Liver (tissue), 9 donors: ENCODE data around the gene MFSD2B. TPM values are rescaled to one million over a fixed set of nuclear protein-coding genes. Genes with fewer than 3 reads are reported as not detected.

ENCODE experiments used
- DNase-seq: peaks from one replicate; pipeline ENCODE4 v3.0.0-alpha.2; 2017; ENCODE audit warnings: low spot score
- H3K27ac ChIP-seq, 2 donors: one replicate each; pipeline ENCODE4 v1.7.0; 2013; ENCODE audit warnings: inconsistent platforms in 2 of 2, low read length in 2 of 2, control low read depth in 1 of 2, low read depth in 1 of 2, mild to moderate bottlenecking in 1 of 2
- H3K27me3 ChIP-seq, 4 donors: one replicate each; pipeline versions ENCODE4 v1.6.1 to v1.7.0; 2013; ENCODE audit warnings: low read length in 3 of 4, inconsistent platforms in 1 of 4, mild to moderate bottlenecking in 1 of 4, moderate library complexity in 1 of 4; ENCODE audit not compliant: control insufficient read depth in 4 of 4, insufficient read depth in 4 of 4
- H3K36me3 ChIP-seq, 4 donors: one replicate each; pipeline versions ENCODE4 v1.6.1 to v1.7.0; 2013; ENCODE audit warnings: low read length in 3 of 4, mild to moderate bottlenecking in 3 of 4, low read depth in 1 of 4, moderate library complexity in 1 of 4; ENCODE audit not compliant: control insufficient read depth in 4 of 4, insufficient read depth in 3 of 4
- H3K4me1 ChIP-seq, 4 donors: one replicate each; pipeline versions ENCODE4 v1.6.1 to v1.7.0; 2013; ENCODE audit warnings: low read length in 3 of 4, mild to moderate bottlenecking in 3 of 4, moderate library complexity in 1 of 4; ENCODE audit not compliant: control insufficient read depth in 4 of 4, insufficient read depth in 4 of 4
- H3K4me3 ChIP-seq, 3 donors: one replicate each; pipeline versions ENCODE4 v1.6.1 to v1.7.0; 2013; ENCODE audit warnings: low read length in 3 of 3, control low read depth in 1 of 3, low read depth in 1 of 3, mild to moderate bottlenecking in 1 of 3
- H3K9ac ChIP-seq, 2 donors: one replicate each; pipeline ENCODE4 v1.7.0; 2013; ENCODE audit warnings: low read length in 2 of 2, mild to moderate bottlenecking in 2 of 2, moderate library complexity in 2 of 2, control low read depth in 1 of 2, low read depth in 1 of 2
- H3K9me3 ChIP-seq, 4 donors: one replicate each; pipeline versions ENCODE4 v1.6.1 to v1.7.0; 2013; ENCODE audit warnings: low read length in 3 of 4; ENCODE audit not compliant: control insufficient read depth in 4 of 4
- EGR1 ChIP-seq, 2 donors: IDR thresholded peaks; 2 replicates each; pipeline ENCODE4 v1.6.1; 2016 to 2018; ENCODE audit warnings: antibody characterized with exemption in 2 of 2, low read depth in 2 of 2
- FOXA1 ChIP-seq: IDR thresholded peaks from 2 replicates; pipeline ENCODE4 v1.6.1; 2016; ENCODE audit warnings: antibody characterized with exemption
- FOXA2 ChIP-seq: IDR thresholded peaks from 2 replicates; pipeline ENCODE4 v1.6.1; 2016; ENCODE audit warnings: antibody characterized with exemption
- GABPA ChIP-seq, 2 donors: IDR thresholded peaks in 1 of 2; conservative IDR thresholded peaks in 1 of 2; 2 replicates each; pipeline ENCODE4 v1.6.1; 2016; ENCODE audit warnings: antibody characterized with exemption in 2 of 2, mild to moderate bottlenecking in 1 of 2, moderate library complexity in 1 of 2
- HNF4A ChIP-seq, 2 donors: conservative IDR thresholded peaks; 2 replicates each; pipeline ENCODE4 v1.6.1; 2016; ENCODE audit warnings: antibody characterized with exemption in 2 of 2, mild to moderate bottlenecking in 2 of 2
- JUND ChIP-seq, 2 donors: IDR thresholded peaks; 2 replicates each; pipeline ENCODE4 v1.6.1; 2016; ENCODE audit warnings: antibody characterized with exemption in 2 of 2
- NR2F2 ChIP-seq: IDR thresholded peaks from 2 replicates; pipeline ENCODE4 v1.6.1; 2016; ENCODE audit warnings: antibody characterized with exemption
- RAD21 ChIP-seq, 2 donors: IDR thresholded peaks; 2 replicates each; pipeline ENCODE4 v1.6.1; 2016; ENCODE audit warnings: antibody characterized with exemption in 2 of 2, mild to moderate bottlenecking in 2 of 2
- RXRA ChIP-seq, 2 donors: IDR thresholded peaks; 2 replicates each; pipeline ENCODE4 v1.6.1; 2017 to 2018; ENCODE audit warnings: antibody characterized with exemption in 2 of 2, mild to moderate bottlenecking in 1 of 2
- SP1 ChIP-seq: IDR thresholded peaks from 2 replicates; pipeline ENCODE4 v1.6.1; 2018; ENCODE audit warnings: antibody characterized with exemption, mild to moderate bottlenecking
- TAF1 ChIP-seq: conservative IDR thresholded peaks from 2 replicates; pipeline ENCODE4 v1.6.1; 2016; ENCODE audit warnings: antibody characterized with exemption, mild to moderate bottlenecking
- YY1 ChIP-seq: IDR thresholded peaks from 2 replicates; pipeline ENCODE4 v1.6.1; 2016; ENCODE audit warnings: antibody characterized with exemption, mild to moderate bottlenecking
- WGBS: extraction: QIAGEN DNeasy Blood & Tissue Kit; methylation state at CpG from one replicate; pipeline ENCODE4 v1.1.7; 2013; 5-methylcytosine and 5-hydroxymethylcytosine counted together
- polyA plus RNA-seq, 2 donors: library from polyadenylated mRNA; stranded (reverse) in 1 of 2; unstranded in 1 of 2; fragments of 200-250 nt in 1 of 2; fragments of >200 nt in 1 of 2; fragmentation: Nextera tagmentation in 1 of 2; extraction: Ambion mirVana in 1 of 2; gene quantifications; one replicate each; pipeline versions ENCODE4 v1.2.1 to v1.2.3, GENCODE V29; 2013 to 2015
- total RNA-seq, 2 donors: library from RNA; depleted of rRNA; stranded (reverse); fragments of >200 nt; gene quantifications; one replicate each; pipeline ENCODE4 v1.2.3, GENCODE V29; 2014
- TF ChIP-seq, protein P1 (sequence below): IDR thresholded peaks from 2 replicates; pipeline ENCODE4 v1.6.1; 2016; ENCODE audit warnings: antibody characterized with exemption
- TF ChIP-seq, protein P2 (sequence below): fragments of 150-350 bp; IDR thresholded peaks from 2 replicates; pipeline ENCODE4 v1.5.1; 2017; ENCODE audit warnings: improper control_type of control experiment, low read depth, low read length; ENCODE audit not compliant: missing input control
- TF ChIP-seq, protein P3 (sequence below): IDR thresholded peaks from 2 replicates; pipeline ENCODE4 v1.6.1; 2016; ENCODE audit warnings: antibody characterized with exemption
- TF ChIP-seq, protein P4 (sequence below): IDR thresholded peaks from 2 replicates; pipeline ENCODE4 v1.6.1; 2016; ENCODE audit warnings: antibody characterized with exemption, mild to moderate bottlenecking
- TF ChIP-seq, protein P5 (sequence below): IDR thresholded peaks from 2 replicates; pipeline ENCODE4 v1.6.1; 2016; ENCODE audit warnings: antibody characterized with exemption
- donor health status: healthy.
- donor health status: healthy.
- donor health status: healthy.
- donor health status: healthy.
- donor health status: healthy.

MFSD2B gene
- total and polyA plus RNA-seq, 4 donors, result 0.02 to 26.1 (median 0.22) TPM

DNA sequence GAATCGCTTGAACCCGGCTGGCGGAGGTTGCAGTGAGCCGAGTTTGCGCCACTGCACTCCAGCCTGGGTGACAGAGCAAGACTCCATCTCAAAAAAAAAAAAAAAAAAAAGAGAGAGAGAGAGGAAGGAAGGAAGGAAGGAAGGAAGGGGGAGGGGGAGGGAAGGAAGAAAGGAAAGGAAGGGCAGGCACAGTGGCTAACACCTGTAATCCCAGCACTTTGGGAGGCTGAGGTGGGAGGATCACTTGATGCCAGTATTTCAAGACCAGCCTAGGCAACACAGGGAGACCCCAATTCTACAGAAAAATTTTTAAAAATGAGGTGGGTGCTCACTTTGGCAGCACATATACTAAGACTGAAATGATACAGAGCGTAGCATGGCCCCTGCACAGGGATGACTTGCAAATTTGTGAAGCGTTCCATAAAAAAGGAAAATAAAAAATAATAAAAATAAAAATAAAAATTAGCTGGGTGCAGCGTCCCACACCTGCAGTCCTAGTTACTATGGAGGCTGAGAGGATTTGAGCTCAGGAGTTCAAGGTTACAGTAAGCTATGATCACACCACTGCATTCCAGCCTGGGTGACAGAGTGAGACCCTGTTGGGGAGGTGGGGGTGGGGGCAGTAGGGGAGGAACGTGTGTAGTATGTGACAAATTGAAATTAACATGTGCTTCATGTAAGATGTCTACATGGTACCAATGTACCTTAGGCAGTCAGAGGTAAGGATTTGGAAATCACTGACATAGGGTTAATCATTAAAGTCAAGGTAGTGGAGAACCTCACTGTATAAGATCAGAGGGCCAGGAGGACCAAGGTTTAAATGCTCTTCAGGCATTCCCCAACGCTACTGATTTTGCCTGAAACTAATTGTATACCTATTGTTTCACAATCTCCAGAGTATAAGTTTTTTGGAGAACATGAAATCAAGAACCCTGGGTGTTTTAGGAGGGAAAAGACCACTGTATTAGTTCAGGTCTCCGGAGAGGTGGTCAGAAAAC, 35.9 kb downstream of the MFSD2B start:
- WGBS, result 73% methylated on average over 11 of the region's 11 CpGs
- Histone ChIP-seq H3K9me3 (no peaks in the 10 kb centered on the region), H3K27ac (no peak overlapping the region), H3K36me3 (no peaks in the 10 kb centered on the region), H3K9ac (peak overlapping the region in 1 of 2 donors; percentile 30), H3K4me1 (peaks cover 3 to 28% (median 16%) of the 10 kb centered on the region in 4 donors), H3K4me3 (peak overlapping the region in 1 of 3 donors; percentile 80), H3K27me3 (no peaks in the 10 kb centered on the region)
- TF ChIP-seq NR2F2, result no peak
- peak; percentile 25 to 28 for TF ChIP-seq HNF4A (conservative IDR thresholded peaks at IDR 0.05)
- peak; percentile 10 for TF ChIP-seq SP1
- DNase-seq, result no peak

DNA sequence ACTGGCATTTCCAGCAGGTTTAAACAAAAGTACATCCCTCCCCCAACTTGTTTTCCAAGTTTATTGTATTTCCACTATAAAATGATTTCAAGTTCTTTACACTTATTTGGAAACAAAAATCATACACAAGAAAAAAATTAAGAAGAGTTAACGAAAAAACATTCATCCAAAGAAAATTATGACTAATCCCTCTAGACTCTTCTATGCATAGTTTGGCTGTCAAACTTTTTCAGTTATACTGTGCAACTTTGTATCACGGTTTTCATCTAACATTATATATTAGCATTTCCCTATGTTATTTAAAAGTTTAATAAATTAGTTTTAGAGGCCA, 36.7 kb downstream of the MFSD2B start:
- H3K9me3 ChIP-seq, result no peaks in the 10 kb centered on the region
- TF ChIP-seq NR2F2 (no peak), FOXA2 (no peak), GABPA (IDR thresholded peaks at IDR 0.05 in 1 of 2, conservative IDR thresholded peaks at IDR 0.05 in 1 of 2) (no peak), EGR1 (IDR thresholded peaks at IDR 0.05; ENCODE audit: low read depth in 2 of 2) (no peak), FOXA1 (no peak), HNF4A (conservative IDR thresholded peaks at IDR 0.05) (no peak), SP1 (no peak), RXRA (IDR thresholded peaks at IDR 0.05) (no peak), TAF1 (no peak), JUND (IDR thresholded peaks at IDR 0.05) (no peak), YY1 (no peak), RAD21 (IDR thresholded peaks at IDR 0.05) (no peak)
- TF ChIP-seq, protein P1, sequence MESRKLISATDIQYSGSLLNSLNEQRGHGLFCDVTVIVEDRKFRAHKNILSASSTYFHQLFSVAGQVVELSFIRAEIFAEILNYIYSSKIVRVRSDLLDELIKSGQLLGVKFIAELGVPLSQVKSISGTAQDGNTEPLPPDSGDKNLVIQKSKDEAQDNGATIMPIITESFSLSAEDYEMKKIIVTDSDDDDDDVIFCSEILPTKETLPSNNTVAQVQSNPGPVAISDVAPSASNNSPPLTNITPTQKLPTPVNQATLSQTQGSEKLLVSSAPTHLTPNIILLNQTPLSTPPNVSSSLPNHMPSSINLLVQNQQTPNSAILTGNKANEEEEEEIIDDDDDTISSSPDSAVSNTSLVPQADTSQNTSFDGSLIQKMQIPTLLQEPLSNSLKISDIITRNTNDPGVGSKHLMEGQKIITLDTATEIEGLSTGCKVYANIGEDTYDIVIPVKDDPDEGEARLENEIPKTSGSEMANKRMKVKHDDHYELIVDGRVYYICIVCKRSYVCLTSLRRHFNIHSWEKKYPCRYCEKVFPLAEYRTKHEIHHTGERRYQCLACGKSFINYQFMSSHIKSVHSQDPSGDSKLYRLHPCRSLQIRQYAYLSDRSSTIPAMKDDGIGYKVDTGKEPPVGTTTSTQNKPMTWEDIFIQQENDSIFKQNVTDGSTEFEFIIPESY, result no peak
- TF ChIP-seq, protein P2, sequence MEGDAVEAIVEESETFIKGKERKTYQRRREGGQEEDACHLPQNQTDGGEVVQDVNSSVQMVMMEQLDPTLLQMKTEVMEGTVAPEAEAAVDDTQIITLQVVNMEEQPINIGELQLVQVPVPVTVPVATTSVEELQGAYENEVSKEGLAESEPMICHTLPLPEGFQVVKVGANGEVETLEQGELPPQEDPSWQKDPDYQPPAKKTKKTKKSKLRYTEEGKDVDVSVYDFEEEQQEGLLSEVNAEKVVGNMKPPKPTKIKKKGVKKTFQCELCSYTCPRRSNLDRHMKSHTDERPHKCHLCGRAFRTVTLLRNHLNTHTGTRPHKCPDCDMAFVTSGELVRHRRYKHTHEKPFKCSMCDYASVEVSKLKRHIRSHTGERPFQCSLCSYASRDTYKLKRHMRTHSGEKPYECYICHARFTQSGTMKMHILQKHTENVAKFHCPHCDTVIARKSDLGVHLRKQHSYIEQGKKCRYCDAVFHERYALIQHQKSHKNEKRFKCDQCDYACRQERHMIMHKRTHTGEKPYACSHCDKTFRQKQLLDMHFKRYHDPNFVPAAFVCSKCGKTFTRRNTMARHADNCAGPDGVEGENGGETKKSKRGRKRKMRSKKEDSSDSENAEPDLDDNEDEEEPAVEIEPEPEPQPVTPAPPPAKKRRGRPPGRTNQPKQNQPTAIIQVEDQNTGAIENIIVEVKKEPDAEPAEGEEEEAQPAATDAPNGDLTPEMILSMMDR, result no peak
- TF ChIP-seq, protein P3, sequence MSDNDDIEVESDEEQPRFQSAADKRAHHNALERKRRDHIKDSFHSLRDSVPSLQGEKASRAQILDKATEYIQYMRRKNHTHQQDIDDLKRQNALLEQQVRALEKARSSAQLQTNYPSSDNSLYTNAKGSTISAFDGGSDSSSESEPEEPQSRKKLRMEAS, result no peak
- TF ChIP-seq, protein P4, sequence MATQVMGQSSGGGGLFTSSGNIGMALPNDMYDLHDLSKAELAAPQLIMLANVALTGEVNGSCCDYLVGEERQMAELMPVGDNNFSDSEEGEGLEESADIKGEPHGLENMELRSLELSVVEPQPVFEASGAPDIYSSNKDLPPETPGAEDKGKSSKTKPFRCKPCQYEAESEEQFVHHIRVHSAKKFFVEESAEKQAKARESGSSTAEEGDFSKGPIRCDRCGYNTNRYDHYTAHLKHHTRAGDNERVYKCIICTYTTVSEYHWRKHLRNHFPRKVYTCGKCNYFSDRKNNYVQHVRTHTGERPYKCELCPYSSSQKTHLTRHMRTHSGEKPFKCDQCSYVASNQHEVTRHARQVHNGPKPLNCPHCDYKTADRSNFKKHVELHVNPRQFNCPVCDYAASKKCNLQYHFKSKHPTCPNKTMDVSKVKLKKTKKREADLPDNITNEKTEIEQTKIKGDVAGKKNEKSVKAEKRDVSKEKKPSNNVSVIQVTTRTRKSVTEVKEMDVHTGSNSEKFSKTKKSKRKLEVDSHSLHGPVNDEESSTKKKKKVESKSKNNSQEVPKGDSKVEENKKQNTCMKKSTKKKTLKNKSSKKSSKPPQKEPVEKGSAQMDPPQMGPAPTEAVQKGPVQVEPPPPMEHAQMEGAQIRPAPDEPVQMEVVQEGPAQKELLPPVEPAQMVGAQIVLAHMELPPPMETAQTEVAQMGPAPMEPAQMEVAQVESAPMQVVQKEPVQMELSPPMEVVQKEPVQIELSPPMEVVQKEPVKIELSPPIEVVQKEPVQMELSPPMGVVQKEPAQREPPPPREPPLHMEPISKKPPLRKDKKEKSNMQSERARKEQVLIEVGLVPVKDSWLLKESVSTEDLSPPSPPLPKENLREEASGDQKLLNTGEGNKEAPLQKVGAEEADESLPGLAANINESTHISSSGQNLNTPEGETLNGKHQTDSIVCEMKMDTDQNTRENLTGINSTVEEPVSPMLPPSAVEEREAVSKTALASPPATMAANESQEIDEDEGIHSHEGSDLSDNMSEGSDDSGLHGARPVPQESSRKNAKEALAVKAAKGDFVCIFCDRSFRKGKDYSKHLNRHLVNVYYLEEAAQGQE, result no peak
- TF ChIP-seq, protein P5, sequence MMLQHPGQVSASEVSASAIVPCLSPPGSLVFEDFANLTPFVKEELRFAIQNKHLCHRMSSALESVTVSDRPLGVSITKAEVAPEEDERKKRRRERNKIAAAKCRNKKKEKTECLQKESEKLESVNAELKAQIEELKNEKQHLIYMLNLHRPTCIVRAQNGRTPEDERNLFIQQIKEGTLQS, result no peak
- 3% methylated on average over 2 of the region's 2 CpGs for WGBS
- H3K36me3 ChIP-seq, result no peaks in the 10 kb centered on the region
- peak overlapping the region; percentile 76 to 89 (median 80) for H3K4me3 ChIP-seq
- peaks cover 3 to 28% (median 18%) of the 10 kb centered on the region in 4 donors for H3K4me1 ChIP-seq
- H3K27ac ChIP-seq, result no peak overlapping the region
- H3K9ac ChIP-seq, result peak overlapping the region in 1 of 2 donors; percentile 47
- H3K27me3 ChIP-seq, result no peaks in the 10 kb centered on the region
- DNase-seq, result no peak
